KG1 (cell line): ENCODE data around the gene CCDC88C.

ENCODE experiments used
- DNase-seq: peaks from one replicate; lab custom pipeline; 2025; lab: John Stamatoyannopoulos, UW

The CCDC88C gene

DNA sequence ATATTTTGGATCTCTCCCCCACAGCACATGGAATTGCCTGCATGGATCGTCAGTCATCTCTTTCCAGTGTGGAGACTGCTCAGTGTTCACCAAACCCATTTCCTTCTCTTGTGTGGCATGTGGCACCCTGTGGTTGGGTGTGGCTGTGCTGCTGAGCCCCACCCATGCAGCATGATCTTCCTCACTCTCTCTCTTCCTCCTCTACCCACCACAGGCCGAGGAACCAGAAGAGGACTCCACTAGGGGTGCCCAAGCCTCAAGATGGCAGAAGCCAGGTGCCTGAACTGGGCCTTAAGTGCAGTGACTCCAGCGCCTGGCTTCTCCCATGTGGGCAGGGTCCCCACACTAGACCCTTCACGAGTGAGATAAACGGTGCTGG is 106.3 kb downstream of the CCDC88C start:
- DNase-seq = no peak

DNA sequence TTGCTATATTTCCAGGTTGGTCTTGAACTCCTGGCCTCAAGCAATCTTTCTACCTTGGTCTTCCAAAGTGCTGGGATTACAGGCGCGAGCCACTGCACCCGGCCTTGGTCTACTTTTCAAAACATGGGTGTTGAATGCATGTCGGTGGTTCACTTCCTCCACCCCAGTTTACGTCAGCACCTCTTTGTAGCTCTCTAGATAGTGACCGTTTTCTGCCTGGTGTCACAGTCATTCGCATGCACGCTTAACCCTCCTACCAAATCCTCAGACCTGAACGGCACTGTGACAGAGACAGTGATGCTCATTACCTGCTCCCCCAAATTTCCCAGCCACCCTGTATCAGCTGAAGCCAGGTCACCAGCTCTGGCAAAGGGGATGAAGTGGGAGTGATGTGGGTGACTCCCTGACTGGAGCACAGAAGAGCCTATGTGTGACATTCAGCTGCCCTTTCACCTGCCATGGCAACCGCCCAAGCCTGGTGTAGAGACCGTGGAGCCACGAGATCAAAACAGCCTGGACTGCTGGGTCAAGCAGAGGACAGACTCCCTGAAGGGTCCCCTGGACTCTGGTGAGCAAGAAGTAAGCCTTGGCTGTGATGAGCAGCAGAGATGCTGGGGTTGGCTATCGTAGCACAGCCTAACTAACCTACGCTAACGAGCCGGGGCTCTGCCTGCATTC is 106.9 kb downstream of the CCDC88C start:
- no peak for DNase-seq

- DNase-seq = no peak
Measured at GRCh38 chr14:91309756-91310280, 107.8 kb downstream of the CCDC88C start.

DNA sequence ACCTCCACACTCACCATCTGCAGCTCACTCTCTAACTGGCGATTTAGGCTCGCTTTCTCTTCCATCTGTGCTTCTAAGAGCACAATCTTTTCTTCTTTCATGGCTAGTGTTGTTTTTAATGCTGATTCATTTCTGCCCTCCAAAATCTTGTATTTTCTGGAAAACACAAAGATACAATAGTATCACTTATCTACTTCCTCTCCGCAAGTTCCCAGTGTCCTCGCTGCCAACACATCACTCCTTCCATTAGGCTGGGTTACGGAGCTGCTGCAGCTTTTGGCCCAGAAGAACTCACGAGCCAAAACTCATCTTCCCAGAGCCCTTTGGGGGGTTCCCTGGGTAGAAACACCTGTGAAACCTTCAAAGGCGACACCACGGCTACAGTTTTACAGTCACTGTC is 109.3 kb downstream of the CCDC88C start:
- DNase-seq = no peak

DNA sequence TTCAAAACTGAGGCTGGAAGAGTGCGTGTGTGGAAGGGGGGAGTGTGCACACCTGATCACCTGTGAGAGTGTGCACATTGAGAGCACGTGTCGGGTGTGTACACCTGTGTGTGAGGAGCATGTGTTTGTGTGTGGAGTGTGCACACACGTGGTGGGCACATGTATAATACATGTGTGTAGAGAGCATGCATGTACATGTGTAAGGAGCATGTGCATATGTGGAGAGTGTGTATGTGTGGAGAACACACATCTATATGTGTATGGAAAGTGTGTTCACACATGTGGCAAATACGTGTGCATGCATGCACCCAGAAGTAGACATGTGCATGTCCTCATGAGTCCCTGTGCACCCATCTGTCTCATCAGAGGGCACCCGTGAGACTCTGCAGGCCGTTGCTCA is 110.0 kb downstream of the CCDC88C start:
- no peak for DNase-seq

GRCh38 chr14:91307046-91307445 is 110.6 kb downstream of the CCDC88C start:
- no peak for DNase-seq

GRCh38 chr14:91306547-91306946 is 111.1 kb downstream of the CCDC88C start:
- no peak for DNase-seq

GRCh38 chr14:91305650-91306431 is 111.8 kb downstream of the CCDC88C start:
- DNase-seq = no peak

DNA sequence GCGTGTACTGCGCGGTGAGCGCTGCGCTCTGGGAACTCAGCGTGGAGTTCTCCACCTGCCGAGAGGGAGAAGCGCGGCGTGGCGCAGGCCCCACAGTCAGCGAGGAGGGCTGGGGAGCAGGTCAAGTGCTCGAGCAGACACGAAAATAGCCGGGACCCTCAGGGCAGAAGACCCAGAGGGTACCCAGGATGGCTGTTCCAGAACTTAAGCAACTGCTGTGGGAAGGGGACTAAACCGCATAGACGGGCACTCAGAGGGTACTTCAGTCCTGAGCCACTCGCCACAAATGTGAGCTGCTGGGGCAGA is 113.7 kb downstream of the CCDC88C start:
- no peak for DNase-seq

DNA sequence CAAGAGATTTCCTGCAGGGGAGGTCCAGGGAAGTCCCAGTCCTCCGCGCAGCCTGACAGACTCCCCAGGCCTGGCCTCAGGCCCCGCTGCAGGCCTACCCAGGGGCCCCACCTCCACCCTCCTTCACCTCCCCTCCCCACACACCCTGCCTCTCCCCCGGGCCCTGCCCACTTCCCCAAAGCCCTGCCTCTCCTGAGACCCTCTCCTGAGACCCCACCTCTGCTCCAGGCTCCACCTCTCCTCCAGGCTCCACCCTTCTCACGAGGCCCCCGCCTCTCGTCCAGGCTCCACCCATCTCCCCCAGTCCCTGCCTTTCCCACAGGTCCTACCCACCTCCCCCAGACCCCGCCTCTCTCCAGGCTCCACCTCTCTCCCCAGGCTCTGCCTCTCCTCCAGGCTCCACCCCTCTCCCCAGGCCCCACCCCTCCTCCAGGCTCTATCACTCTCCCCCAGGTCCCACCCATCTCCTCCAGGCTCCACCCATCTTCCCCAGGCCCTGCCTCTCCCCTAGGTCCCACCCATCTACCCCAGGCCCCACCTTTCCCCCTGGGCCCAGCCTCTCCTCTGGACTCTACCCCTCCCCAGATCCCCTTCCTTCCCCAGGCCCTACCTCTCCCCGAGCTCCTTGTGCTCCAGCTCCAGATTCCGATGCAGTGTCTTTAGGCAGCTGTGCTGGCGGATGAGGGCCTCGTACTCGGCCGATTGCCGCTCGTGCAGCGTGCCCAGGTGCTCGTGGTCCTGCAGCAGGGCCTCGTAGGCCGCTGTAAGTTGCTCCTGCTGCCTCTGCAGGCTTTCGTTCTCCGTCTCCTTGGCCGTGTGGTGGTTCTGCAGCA is 114.3 kb downstream of the CCDC88C start:
- DNase-seq = no peak

- no peak for DNase-seq
Measured at GRCh38 chr14:91302391-91302790, 115.2 kb downstream of the CCDC88C start.

DNA sequence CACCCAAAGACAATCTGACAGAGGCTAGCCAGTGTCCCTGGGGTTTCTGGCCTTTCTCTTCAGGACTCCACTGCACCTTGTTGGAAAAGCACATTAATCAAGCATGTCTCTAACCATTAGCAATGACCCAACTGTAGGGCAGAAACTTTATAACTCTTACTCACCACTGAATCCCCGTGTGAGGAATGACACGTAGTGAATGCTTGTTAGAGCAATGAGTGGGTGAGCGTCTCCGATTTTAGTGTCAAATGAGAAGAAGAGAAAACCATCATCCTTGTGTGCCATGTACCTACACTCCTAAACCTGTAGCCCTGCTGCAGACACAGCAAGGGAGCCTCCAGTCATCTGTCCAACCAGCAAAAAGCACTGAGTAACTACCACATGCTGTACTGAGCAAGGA is 116.7 kb downstream of the CCDC88C start:
- no peak for DNase-seq

GRCh38 chr14:91300283-91300895 is 117.2 kb downstream of the CCDC88C start:
- no peak for DNase-seq

- DNase-seq = no peak
Measured at GRCh38 chr14:91299121-91300115, 118.2 kb downstream of the CCDC88C start.

GRCh38 chr14:91298576-91298975 is 119.0 kb downstream of the CCDC88C start:
- DNase-seq = no peak

GRCh38 chr14:91297081-91297711 is 120.4 kb downstream of the CCDC88C start:
- no peak for DNase-seq

DNA sequence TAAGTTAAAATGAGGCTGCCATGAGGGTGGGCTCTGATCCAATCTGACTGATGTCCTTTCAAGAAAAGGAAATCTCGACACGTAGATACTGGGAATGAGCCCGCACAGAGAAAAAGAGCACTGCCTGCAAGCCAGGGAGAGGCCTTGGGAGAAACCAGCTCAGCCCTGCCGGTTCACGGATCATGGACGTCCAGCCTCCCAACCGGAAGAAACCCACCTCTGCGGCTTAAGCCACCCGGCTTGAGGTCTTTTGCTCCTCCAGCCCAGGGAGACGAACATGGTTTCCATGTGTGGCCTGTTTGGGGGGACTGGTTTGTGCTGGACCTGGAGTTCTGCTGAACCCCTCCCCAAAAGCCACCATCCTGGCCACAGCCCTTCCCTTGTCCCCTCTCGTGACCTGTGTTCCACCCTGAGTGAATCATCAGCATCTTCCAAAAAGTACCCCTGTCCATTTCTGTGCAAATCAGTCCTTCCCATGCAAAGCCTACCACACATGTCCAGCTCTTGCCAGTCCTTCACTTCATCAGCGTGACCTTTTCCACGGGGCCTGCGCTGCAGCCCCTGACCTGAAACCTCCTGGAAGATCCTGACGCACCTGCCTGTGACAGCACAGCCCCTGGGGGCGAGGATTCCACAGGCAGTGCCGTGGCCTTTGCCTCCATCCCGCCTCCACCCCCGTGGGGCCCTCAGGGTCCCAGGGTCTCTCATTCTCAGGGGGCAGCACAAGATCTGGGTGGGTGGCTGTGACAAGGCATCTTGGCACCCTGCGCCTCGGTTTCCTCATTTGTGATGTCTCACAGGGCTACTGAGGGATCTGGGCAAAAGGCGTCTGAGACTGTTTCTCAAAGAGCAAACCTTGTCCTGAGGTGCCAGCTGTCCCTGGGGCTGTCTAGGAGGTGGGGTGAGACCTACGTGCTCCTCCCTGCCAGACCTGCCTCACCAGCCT is 121.5 kb downstream of the CCDC88C start:
- DNase-seq = no peak

GRCh38 chr14:91295276-91295845 is 122.3 kb downstream of the CCDC88C start:
- DNase-seq = no peak

DNA sequence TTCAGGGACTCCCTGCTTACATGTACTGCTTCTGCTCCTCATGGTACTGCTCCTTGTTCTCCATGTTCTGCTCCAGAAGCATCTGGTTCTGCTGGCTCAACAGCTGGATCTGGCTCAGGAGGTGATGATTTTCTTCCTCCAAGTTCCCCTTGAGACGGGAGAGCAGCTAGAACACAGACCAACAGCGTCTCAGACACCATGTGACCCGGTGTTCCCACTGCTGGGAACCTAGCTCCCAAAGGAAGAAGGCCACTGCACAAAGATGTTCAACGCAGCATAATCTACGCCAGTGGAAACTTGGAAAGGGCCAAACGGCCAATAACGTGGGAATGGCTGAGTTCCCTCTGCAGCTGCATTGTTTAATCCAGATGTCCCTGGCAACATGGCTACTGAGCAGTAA is 123.5 kb downstream of the CCDC88C start:
- DNase-seq = no peak
